HepG2 (cell line): ENCODE measurements around the gene ZFYVE28. TPM values are rescaled to one million over a fixed set of nuclear protein-coding genes. Genes with fewer than 3 reads are reported as not detected.

Source experiments
- ATAC-seq: fragments of 200-7000 bp; cut with Tn5 transposase; 3 replicates; pipeline ENCODE4 v1.9.1; 2020; ENCODE audit warnings: mild to moderate bottlenecking, moderate library complexity
- BruUV-seq: library from RNA; stranded (reverse); fragments of 400-500 nt; replicated peaks from 2 replicates; lab custom pipeline; 2021; lab: Mats Ljungman, UMichigan
- CTCF ChIA-PET: fragments of 300-600 bp; formaldehyde crosslinking; extraction: SDS; loops from one replicate; lab custom pipeline; 2021; ENCODE audit warnings: low total read pairs, inconsistent platforms, low intra/inter-chr PET ratio; lab: Yijun Ruan, JAX
- POLR2A ChIA-PET: fragments of 350-600 bp; sonication (Branson Sonifier 250); formaldehyde crosslinking; loops from one replicate; lab custom pipeline; 2020; ENCODE audit warnings: antibody characterized with exemption, inconsistent platforms; lab: Yijun Ruan, JAX
- DNase-seq: peaks from one replicate; pipeline ENCODE4 v3.0.0-alpha.2; 2015; ENCODE audit warnings: low spot score
- FAIRE-seq: peaks from 3 replicates; lab custom pipeline; 2011; peaks lifted over from hg19 to GRCh38; lab: Jason Lieb, UNC
- H2AFZ ChIP-seq: one replicate; pipeline ENCODE4 v1.6.1; 2011; ENCODE audit warnings: low read length, inconsistent platforms
- H3K27ac ChIP-seq: fragments of 300-600 bp; 3 replicates; pipeline ENCODE4 v1.8.0; 2011; ENCODE audit warnings: mixed run types, mild to moderate bottlenecking, mixed read lengths, low read length, inconsistent platforms; ENCODE audit not compliant: insufficient read depth; ENCODE audit errors: extremely low read length
- H3K27me3 ChIP-seq, 2 experiments: fragments of 200-600 bp in 1 of 2; 2 replicates in 1 of 2; 3 replicates in 1 of 2; pipeline versions ENCODE4 v1.6.0 to v1.8.0; 2011; ENCODE audit warnings: low read length in 2 of 2, mild to moderate bottlenecking in 2 of 2, moderate library complexity in 2 of 2, inconsistent platforms in 1 of 2; ENCODE audit not compliant: insufficient read depth in 2 of 2, control insufficient read depth in 1 of 2
- H3K36me3 ChIP-seq, 2 experiments: fragments of 200-600 bp in 1 of 2; replicated peaks in 1 of 2; 2 replicates in 1 of 2; 3 replicates in 1 of 2; pipeline versions ENCODE4 v1.5.1 to v1.8.0; 2011; ENCODE audit warnings: low read length in 2 of 2, inconsistent platforms in 1 of 2; ENCODE audit not compliant: insufficient read depth in 2 of 2, control insufficient read depth in 1 of 2
- H3K4me1 ChIP-seq: 2 replicates; pipeline ENCODE4 v1.5.1; 2012; ENCODE audit warnings: low read length, inconsistent platforms; ENCODE audit not compliant: insufficient read depth
- H3K4me2 ChIP-seq: 2 replicates; pipeline ENCODE4 v1.6.0; 2011; ENCODE audit warnings: low read depth, low read length, inconsistent platforms
- H3K4me3 ChIP-seq, 3 experiments: fragments of 200-600 bp in 1 of 3; sonication (generic), shearing (Covaris generic) in 1 of 3; replicated peaks in 1 of 3; 2 replicates each; pipeline ENCODE4 v1.5.1; 2011 to 2016; ENCODE audit warnings: low read length in 3 of 3, inconsistent platforms in 2 of 3, low read depth in 2 of 3, mild to moderate bottlenecking in 2 of 3, control low read depth in 1 of 3, mixed read lengths in 1 of 3; ENCODE audit not compliant: insufficient read depth in 1 of 3
- H3K79me2 ChIP-seq: one replicate; pipeline ENCODE4 v1.6.1; 2011; ENCODE audit warnings: low read length, inconsistent platforms; ENCODE audit not compliant: insufficient read depth
- H3K9ac ChIP-seq: 2 replicates; pipeline ENCODE4 v1.6.0; 2011; ENCODE audit warnings: mild to moderate bottlenecking, low read depth, low read length, inconsistent platforms; ENCODE audit not compliant: insufficient read depth
- H3K9me3 ChIP-seq: 2 replicates; pipeline ENCODE4 v1.5.1; 2012; ENCODE audit warnings: mild to moderate bottlenecking, low read length
- H4K20me1 ChIP-seq: 2 replicates; pipeline ENCODE4 v1.6.0; 2011; ENCODE audit warnings: inconsistent platforms, mild to moderate bottlenecking, low read length, moderate library complexity; ENCODE audit not compliant: insufficient read depth
- FOXO4 ChIP-seq: sonication (generic); formaldehyde crosslinking; conservative IDR thresholded peaks from 2 replicates; pipeline ENCODE4 v1.8.1; 2023; ENCODE audit warnings: missing genetic modification reagents
- GMEB2 ChIP-seq: IDR thresholded peaks from 2 replicates; pipeline ENCODE4 v1.6.1; 2016; ENCODE audit warnings: missing biosample characterization, missing genetic modification reagents, low read depth
- HIVEP1 ChIP-seq: sonication (generic); formaldehyde crosslinking; IDR thresholded peaks from 2 replicates; pipeline ENCODE4 v1.4.0; 2020; ENCODE audit warnings: mild to moderate bottlenecking, missing genetic modification reagents
- KAT2B ChIP-seq: fragments of 150-350 bp; IDR thresholded peaks from 2 replicates; pipeline ENCODE4 v1.6.1; 2014; ENCODE audit warnings: low read depth, low read length, borderline replicate concordance
- PRDM4 ChIP-seq: sonication (generic); formaldehyde crosslinking; IDR thresholded peaks from 2 replicates; pipeline ENCODE4 v1.9.0; 2021; ENCODE audit warnings: missing genetic modification reagents, borderline replicate concordance
- SSRP1 ChIP-seq: IDR thresholded peaks from 2 replicates; pipeline ENCODE4 v1.6.1; 2016; ENCODE audit warnings: control low read depth
- ZMYM3 ChIP-seq: sonication (generic); formaldehyde crosslinking; IDR thresholded peaks from 2 replicates; pipeline ENCODE4 v1.5.1; 2020; ENCODE audit warnings: mild to moderate bottlenecking, missing genetic modification reagents
- ZNF484 ChIP-seq: sonication (generic); formaldehyde crosslinking; IDR thresholded peaks from 2 replicates; pipeline ENCODE4 v1.5.1; 2020; ENCODE audit warnings: mild to moderate bottlenecking, low read depth, missing genetic modification reagents, borderline replicate concordance
- ZNF563 ChIP-seq: sonication (generic); formaldehyde crosslinking; IDR thresholded peaks from 2 replicates; pipeline ENCODE4 v1.8.0; 2022; ENCODE audit warnings: mild to moderate bottlenecking, moderate library complexity, missing genetic modification reagents
- ZNF672 ChIP-seq: sonication (generic); formaldehyde crosslinking; IDR thresholded peaks from 2 replicates; pipeline ENCODE4 v1.8.1; 2022; ENCODE audit warnings: missing genetic modification reagents
- ZNF687 ChIP-seq: sonication (generic); formaldehyde crosslinking; IDR thresholded peaks from 2 replicates; pipeline ENCODE4 v1.5.1; 2020; ENCODE audit warnings: mild to moderate bottlenecking, missing genetic modification reagents, moderate library complexity
- WGBS: methylation state at CpG from one replicate; pipeline ENCODE4 v1.1.6; 2017; ENCODE audit warnings: low lambda C conversion rate; 5-methylcytosine and 5-hydroxymethylcytosine counted together
- in situ Hi-C: cut with HindIII; loops from 2 replicates; pipeline ENCODE4 v1.10.0; 2017; ENCODE audit warnings: low pct_unique_long_range_greater_than_20kb; ENCODE audit not compliant: extremely low pct_ligation_motif_present
- intact Hi-C: fragments of 100-400 bp; cut with micrococcal nuclease; formaldehyde crosslinking; loops from one replicate; pipeline ENCODE4 v1.10.0; 2022; ENCODE audit not compliant: unreplicated experiment
- polyA plus RNA-seq, 8 experiments: library from polyadenylated mRNA; depleted of rRNA in 3 of 8; stranded (reverse) in 7 of 8; unstranded in 1 of 8; fragments of >200 nt; fragmentation: Illumina TruSeq in 4 of 8; extraction: Trizol in 4 of 8; gene quantifications; 2 replicates each; pipeline versions ENCODE4 v1.2.1 to v1.2.3, GENCODE V29; 2011 to 2016; ENCODE audit warnings: low read depth in 4 of 8, missing spikeins in 1 of 8, mixed read lengths in 1 of 8; ENCODE audit not compliant: insufficient read depth in 1 of 8
- total RNA-seq, 5 experiments: library from RNA; depleted of rRNA; stranded (reverse); fragments of >200 nt; fragmentation: Illumina TruSeq; extraction: Trizol; gene quantifications; 2 replicates each; pipeline ENCODE4 v1.2.3, GENCODE V29; 2016; ENCODE audit warnings: low read depth in 1 of 5

Gene ZFYVE28
- total and polyA plus RNA-seq, 2 of the 13 experiments (the other 11 are each of a cell fraction or from before 2014, with no cell fraction given) = 0.12 to 0.22 TPM

GRCh38 chr4:2284934-2285612, 133.4 kb downstream of the ZFYVE28 start:
- BruUV-seq = no TSS peak
- Histone ChIP-seq H3K4me1 (no peaks in the 10 kb centered on the region), H3K27me3 (peaks cover 4 to 32% of the 10 kb centered on the region in 2 experiments; a peak in 4 of 5 replicates), H3K36me3 (no peaks in the 10 kb centered on the region), H3K4me2 (no peak overlapping the region), H3K27ac (no peak overlapping the region), H3K4me3 (no peak overlapping the region), H3K9ac (no peak overlapping the region), H4K20me1 (no peaks in the 10 kb centered on the region), H2AFZ (no peak overlapping the region), H3K9me3 (no peaks in the 10 kb centered on the region), H3K79me2 (no peaks in the 10 kb centered on the region)
- in situ Hi-C loops = no loop called here
- intact Hi-C loops = no loop called here
- DNase-seq = no peak
- ChIA-PET CTCF (no interaction called here), POLR2A (no interaction called here)
- 59% methylated on average over 13 of the region's 15 CpGs for WGBS
- TF ChIP-seq SSRP1 (CRISPR knock-in tag) (no peak), ZMYM3 (CRISPR knock-in tag) (no peak), ZNF484 (CRISPR knock-in tag) (no peak), ZNF672 (no peak), HIVEP1 (CRISPR knock-in tag) (no peak), PRDM4 (no peak), ZNF687 (no peak), ZNF563 (no peak), GMEB2 (CRISPR knock-in tag) (no peak), KAT2B (no peak), FOXO4 (CRISPR knock-in tag) (no peak)
- no peak for FAIRE-seq
- no peak for ATAC-seq
